ENCODE results near the gene CHRNA3.

The CHRNA3 gene

DNA sequence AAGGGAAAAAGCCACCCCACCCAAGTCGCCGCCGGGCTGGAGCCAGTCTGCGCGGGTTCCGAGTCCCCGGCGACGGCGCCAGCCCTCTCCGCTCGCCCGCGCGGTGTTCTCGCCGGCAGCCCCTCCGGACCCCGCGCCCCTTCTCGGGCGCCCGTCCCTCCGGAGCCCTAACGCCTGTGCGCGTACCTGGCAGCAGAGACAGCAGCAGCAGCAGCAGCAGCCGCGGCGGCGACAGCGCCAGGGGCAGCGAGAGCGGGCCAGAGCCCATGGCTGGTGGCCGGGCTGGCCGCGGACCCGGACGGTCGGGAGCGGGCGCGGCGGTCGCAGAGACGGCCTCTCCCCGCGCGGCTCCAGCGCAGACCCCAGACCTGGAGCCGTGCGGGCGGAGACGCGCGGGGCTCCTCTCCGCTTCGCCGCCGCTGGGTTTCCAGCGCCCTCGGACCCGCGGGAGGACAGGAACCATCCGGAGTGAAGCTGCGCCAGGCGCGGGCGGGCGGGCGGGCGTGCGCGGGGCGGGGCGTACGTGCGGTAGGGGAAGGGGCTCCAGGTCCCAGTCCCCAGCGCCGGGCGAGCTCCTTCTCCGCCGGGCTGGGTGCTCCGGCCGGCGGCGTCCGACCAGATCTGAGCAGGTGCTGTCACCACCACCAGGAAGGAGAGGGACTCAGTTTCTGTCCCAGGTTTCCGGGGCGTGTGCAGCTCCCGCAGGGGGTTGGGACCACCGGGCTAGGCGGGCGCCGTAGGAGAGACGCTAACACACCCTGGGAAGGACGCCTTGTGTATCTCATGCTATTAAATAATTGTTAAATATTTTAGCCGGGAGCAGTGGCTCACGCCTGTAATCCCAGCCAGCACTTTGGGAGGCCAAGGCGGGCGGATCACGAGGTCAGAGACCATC is at the start of gene CHRNA3:
Gene CHRNA3, minus strand, starts transcription at position 470 of the 895 bp plus-strand sequence. Its CDS starts 202 bp downstream, at position 268.
- DNase-seq, result no peak

DNA sequence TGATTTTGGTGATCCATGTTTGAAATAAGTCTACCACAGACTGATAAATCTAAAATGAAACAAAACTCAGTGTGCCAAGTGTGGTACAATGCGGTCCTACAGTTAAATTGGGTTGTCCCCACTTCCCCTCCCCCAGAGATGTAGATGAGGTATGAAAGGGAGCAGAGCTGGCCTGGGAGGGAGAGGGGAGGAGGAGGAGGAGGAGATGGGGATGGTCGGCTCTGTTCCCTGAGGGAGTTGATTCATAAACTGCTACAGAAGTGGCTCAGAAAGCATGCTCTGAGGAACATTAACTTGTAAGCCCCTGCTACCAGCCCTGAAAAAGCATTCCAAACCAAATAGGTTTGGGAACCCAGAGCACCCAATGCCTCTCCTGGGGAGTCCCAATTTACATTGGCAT is 48.2 kb upstream of the CHRNA3 start:
- no peak for DNase-seq

DNA sequence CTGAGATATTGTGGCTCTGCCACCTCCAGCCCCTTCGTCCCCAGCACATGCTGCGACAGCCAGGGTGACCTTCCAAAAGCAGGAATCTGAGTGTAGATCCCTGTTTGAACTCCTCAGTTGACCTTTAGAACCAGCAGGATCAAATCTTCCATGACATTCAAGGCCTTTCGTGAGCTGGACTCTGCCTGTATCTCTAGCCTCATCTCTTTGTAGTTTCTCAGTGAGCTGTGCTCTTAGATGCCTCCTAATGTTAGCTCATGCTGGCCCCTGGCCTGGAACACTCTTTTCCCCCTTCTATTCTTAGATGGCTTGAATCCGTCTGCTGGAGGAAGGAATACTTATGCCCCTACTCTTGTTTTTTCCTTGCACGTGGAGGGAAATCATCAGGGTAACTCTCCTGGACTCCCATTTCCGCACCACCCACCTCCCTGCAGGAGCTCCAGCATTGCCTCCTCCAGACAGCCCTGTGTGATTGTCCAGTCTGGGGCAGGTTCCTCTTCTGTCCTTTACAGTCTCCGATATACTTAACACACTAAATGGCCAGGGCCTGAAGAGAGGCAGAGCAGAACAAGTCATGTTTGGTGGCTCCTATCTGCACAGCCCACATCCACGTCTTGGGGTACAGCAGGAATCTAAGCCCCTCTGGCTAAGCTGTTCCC is 46.9 kb upstream of the CHRNA3 start:
- DNase-seq, result no peak

- no peak for DNase-seq
Measured at GRCh38 chr15:78666010-78666409, 45.2 kb upstream of the CHRNA3 start.

DNA sequence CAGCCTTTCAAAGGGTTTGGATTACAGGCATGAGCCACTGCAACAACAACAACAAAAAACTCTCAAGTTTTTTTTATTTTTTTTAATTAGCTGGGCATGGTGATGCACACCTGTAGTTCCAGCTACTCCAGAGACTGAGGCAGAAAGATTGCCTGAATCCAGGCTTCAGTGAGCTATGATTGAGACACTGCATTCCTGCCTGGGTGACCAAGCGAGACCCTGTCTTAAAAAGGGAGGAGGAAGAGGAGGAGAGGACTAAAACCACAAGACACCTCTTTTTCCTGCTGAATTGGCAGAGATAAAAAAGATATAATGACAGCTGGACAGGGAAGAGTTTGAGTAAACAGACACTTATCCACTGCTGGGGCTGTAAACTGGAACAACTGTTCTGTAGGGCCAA is 42.9 kb upstream of the CHRNA3 start:
- DNase-seq, result no peak

DNA sequence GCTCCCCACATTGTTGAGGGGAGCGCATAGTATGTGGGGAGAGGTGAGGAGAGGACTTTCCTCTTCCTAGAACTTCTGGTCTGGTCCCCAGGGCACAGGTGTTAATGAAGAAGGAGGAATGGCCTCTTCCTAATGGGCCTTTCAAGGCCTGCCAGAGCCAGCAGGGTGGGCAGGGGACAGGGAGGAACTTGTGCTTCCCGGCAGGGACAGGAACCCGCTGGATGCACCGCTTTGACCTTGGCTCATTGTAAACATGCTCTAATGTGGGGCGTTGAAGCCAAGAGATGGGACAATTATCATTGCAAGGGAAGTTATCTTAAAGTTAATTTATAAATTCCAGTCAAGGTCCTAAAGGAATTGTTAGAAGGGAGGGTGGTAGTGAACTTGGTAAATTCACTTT is 41.2 kb upstream of the CHRNA3 start:
- no peak for DNase-seq

DNA sequence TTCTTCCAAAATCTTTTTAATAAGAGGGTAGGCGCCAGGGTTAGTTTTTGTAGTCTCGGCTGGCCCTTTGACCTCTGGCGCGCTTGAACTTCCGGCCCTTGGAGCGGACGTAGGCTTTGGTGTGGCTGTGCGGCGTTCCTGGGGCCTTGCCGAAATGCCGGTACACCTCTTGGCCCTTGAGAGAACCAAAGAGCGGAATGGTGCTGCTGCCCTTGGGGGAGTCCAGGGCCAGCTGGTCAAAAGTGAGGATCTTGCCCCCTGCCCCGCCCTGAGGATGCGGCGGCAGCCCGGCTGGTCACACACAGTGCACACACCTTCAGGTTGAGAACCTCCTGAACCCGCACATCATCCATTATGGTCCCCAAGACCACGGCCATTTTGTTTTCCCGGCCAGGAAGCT is 40.2 kb upstream of the CHRNA3 start:
- DNase-seq, result no peak

DNA sequence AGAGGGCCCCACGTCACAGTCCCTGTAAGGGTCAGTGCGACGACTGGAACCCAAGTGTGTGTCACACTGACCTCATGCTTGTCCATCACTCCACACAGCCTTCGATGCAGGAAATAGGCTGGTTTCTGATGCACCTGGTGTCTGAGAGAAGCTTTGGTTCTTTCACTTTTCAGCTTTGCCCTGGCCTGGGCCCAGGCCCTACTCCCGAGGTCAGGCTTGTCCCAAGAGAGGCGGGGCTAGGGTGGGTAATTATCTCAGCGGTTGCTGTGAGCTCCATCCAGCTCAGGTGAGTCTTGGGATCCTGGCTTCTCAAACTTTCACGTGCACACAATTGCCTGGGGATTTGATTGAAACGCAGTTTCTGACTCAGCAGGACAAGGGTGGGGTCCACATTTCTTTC is 39.8 kb upstream of the CHRNA3 start:
- DNase-seq, result no peak

DNA sequence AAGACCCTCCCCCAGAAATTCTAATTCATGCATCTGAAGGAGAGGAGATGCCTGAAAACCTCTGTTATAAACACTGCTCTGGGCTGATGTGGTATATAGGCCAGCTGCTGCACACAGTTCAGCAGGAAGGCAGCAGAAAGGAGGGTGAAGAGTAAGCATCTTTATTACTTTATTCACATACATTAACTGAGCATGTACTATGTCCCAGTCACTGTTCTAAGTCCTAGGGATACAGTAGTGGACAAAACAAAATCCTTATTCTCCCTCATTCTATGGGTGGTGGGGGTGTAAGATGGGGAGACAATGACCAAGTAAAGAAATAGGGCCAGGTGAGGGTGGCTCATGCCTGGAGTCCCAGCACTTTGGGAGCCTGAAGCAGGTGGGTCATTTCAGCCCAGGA is 38.0 kb upstream of the CHRNA3 start:
- DNase-seq, result no peak

DNA sequence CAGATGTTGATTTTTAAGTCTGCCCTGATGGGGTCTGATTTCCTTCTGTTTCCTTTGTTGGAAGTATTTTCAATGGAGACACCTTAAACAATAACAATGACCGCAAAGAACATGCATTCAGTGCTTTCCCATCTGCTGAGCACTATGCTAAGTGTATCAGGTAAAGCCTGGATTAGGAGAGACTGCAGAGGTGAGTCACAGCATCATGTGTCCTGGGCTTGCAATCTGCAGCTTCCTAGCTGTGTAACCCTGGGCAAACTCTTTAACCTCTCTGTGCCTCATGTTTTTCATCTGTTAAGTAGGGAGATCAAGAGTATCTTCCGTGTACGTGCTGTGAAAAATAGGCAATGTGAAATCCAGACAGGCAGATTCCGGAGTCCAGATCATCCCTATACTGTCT is 33.5 kb upstream of the CHRNA3 start:
- DNase-seq, result no peak

DNA sequence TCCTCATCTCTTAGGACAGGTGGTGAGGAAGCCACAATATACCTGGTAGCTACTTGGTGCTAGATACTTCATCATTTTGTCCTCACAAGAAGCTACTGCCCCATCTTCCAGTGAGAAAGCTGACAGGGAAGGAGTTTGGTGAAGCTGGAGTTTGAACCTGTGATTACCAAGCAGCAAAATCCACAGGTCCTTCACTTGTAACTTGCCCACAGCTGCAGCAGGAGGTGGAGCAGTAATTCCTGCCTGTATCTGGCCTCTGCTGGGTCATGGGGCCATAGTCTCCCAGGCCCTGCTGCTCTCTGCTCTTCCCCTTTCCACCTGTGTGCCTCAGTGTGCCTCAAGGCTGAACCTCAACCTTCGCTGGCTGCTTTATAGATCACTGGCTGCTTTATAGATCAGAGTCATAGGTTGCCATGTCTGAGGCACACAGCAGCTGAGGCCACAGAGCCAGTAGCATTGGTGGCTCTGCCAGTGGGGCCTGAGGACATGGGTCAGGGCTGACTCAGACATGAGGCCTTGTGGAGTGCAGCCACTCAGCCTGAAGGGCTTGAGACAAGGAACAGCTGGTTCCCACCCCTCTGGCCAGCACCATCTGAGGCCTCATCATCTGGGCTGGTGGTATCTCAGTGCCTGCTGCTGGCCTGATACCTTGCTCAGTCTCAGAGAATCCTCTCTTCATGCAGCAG is 31.3 kb upstream of the CHRNA3 start:
- no peak for DNase-seq

- DNase-seq, result no peak
Measured at GRCh38 chr15:78651007-78651406, 30.2 kb upstream of the CHRNA3 start.

GRCh38 chr15:78650022-78650421 is 29.2 kb upstream of the CHRNA3 start:
- no peak for DNase-seq

GRCh38 chr15:78645009-78645408 is 24.2 kb upstream of the CHRNA3 start:
- DNase-seq, result no peak

DNA sequence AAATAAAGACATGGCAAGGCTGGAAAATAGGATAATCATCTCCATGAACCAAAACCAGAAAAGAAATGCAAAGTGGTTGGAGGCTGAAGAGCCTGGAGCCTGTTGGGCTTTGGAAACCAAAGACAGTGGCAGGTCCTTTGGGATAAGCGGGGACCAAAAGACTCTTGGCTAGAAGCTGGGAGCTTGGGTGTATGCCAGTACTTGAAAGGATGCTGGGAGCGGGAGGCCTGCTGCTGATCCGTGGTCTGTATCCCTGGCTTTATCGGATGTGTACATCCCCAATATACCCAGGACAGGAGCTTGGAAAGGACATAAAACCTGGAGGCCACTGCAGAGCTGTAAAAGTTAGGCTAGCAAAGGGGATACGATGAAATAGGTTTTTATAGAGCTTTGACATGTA is 21.5 kb upstream of the CHRNA3 start:
- DNase-seq, result no peak

DNA sequence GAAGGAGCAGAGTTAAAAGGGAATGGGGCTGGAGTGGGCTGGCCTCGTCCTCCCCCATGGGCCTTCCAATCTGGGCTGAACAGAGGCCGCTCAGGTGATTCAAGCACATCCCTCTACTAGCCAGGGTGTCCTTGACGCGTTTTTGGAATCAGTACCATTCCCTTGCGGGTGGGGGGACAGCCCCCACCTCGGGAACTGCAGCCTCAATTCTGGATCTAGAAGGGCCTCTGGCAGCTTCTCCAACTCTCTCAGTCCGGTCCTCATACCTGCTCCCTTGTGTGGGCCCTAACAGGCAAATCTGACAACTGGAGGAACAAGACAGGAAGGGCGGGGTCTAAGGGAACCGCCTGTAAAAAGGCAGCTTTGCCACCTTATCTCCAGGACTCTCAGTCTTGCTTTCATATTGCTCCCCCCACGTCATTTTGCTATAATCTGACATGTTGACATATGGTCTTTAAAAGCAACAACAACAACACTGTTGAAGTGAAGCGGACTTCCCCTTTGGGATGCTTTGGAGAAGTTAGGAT is 21.0 kb upstream of the CHRNA3 start:
- DNase-seq, result no peak

- peak in 1 of 2 donors; percentile 32 for DNase-seq
Measured at GRCh38 chr15:78641102-78641748, 20.4 kb upstream of the CHRNA3 start, which contains the start of gene CHRNB4. Gene CHRNB4, minus strand, starts transcription at chr15:78641210. Its CDS starts 77 bp downstream, at chr15:78641133.

DNA sequence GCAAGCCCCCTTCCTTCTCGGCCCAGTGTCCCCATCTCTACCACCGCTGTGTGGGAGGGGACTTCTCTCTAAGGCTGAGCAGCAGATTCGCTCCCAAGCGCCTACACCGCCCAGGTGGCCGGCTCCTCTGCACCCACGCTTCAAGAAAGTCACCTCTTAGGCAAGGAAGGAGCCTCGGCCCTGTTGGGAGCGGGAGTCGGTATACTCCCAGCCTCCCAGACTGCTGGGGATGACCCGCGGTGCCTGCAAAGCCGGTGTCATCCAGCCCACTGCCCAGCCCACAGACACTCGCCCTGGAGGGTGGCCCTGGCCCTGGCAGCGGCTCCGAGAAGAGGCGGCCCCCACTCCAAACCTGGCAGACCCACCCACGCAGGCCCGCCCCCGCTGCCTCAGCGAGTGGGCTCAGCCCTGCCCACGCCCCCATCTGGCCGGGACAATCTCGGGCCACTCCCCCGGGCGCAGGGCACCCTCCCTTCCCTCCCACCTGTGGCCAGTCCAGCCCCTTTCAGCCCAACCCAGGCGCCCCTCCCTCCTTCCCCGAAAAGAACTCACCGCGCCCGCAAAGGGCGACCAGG is 19.8 kb upstream of the CHRNA3 start:
- peak in 1 of 2 donors; percentile 14 for DNase-seq

DNA sequence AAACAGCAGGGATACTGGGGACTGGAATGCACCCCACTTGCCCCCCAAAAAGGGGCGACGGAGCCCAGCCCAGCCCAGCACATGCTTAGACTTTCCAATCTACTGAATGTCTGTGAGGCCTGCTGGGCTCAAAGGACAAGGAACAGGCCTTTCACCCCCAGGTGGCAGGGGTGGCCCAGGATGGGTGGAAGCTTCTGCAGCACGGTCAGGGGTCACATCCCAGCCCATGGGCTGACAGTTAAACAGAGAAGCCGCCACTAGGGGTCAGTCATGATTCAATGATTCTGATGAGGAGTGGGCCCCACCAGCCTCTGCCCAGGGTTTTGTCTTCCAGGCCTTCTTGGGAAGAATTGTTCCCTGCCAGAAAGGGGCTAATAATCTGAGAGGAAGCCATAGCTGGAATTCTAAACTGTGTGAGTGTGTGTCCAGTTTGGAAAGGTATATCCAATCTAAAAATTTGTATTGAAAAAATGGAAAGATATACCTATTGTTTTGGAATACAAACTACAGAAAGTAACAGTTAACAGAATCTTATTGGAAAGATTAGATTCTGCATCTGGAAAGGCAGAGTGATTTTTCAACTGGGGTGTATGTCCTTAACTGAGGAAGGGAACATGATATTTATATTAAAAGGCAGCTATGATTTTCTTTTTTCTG is 18.0 kb upstream of the CHRNA3 start:
- DNase-seq, result peak; percentile 57 to 63

- DNase-seq, result no peak
Measured at GRCh38 chr15:78637776-78638435, 17.1 kb upstream of the CHRNA3 start.

GRCh38 chr15:78636378-78636859 is 15.6 kb upstream of the CHRNA3 start:
- DNase-seq, result no peak
